Subcutaneous abdominal adipose tissue (tissue), 5 donors: ENCODE results near the gene A2M.

Source experiments
- H3K27ac ChIP-seq: one replicate; pipeline ENCODE4 v1.7.0; 2013; ENCODE audit warnings: low read depth, mild to moderate bottlenecking, inconsistent platforms, low read length, moderate library complexity
- H3K27me3 ChIP-seq, 5 donors: one replicate each; pipeline ENCODE4 v1.7.0; 2013; ENCODE audit warnings: low read length in 5 of 5, inconsistent platforms in 1 of 5; ENCODE audit not compliant: control insufficient read depth in 5 of 5, insufficient read depth in 4 of 5
- H3K36me3 ChIP-seq, 5 donors: one replicate each; pipeline ENCODE4 v1.7.0; 2013; ENCODE audit warnings: low read length in 5 of 5; ENCODE audit not compliant: control insufficient read depth in 5 of 5, insufficient read depth in 5 of 5
- H3K4me1 ChIP-seq, 5 donors: one replicate each; pipeline ENCODE4 v1.7.0; 2013; ENCODE audit warnings: low read length in 5 of 5, mild to moderate bottlenecking in 3 of 5, moderate library complexity in 1 of 5; ENCODE audit not compliant: control insufficient read depth in 5 of 5, insufficient read depth in 5 of 5
- H3K4me3 ChIP-seq, 5 donors: one replicate each; pipeline ENCODE4 v1.7.0; 2013; ENCODE audit warnings: low read length in 5 of 5, low read depth in 1 of 5
- H3K9ac ChIP-seq, 5 donors: one replicate each; pipeline ENCODE4 v1.7.0; 2013; ENCODE audit warnings: low read length in 5 of 5, mild to moderate bottlenecking in 4 of 5, moderate library complexity in 3 of 5
- H3K9me3 ChIP-seq, 5 donors: one replicate each; pipeline ENCODE4 v1.7.0; 2013; ENCODE audit warnings: low read length in 5 of 5; ENCODE audit not compliant: control insufficient read depth in 5 of 5
- donor health status: healthy.
- donor health status: healthy.
- donor health status: healthy.
- donor health status: healthy.
- donor health status: healthy.

The A2M gene

GRCh38 chr12:9066183-9066623 is 49.5 kb downstream of the A2M start:
- Histone ChIP-seq H3K27me3 (no peaks in the 10 kb centered on the region), H3K9me3 (no peaks in the 10 kb centered on the region), H3K36me3 (peaks cover 0 to 38% (median 19%) of the 10 kb centered on the region in 5 donors), H3K4me1 (peaks cover 0 to 21% (median 15%) of the 10 kb centered on the region in 5 donors), H3K4me3 (no peak overlapping the region), H3K9ac (no peak overlapping the region), H3K27ac (no peak overlapping the region)

GRCh38 chr12:9065607-9065856 is 50.2 kb downstream of the A2M start:
- H3K9me3 ChIP-seq = no peaks in the 10 kb centered on the region
- peaks cover 0 to 37% (median 19%) of the 10 kb centered on the region in 5 donors for H3K36me3 ChIP-seq
- H3K4me1 ChIP-seq = peaks cover 0 to 21% (median 15%) of the 10 kb centered on the region in 5 donors
- peak overlapping the region; percentile 63 to 92 (median 83) for H3K4me3 ChIP-seq
- peak overlapping the region; percentile 26 for H3K27ac ChIP-seq
- no peak overlapping the region for H3K9ac ChIP-seq
- no peaks in the 10 kb centered on the region for H3K27me3 ChIP-seq

- peaks cover 0 to 21% (median 15%) of the 10 kb centered on the region in 5 donors for H3K4me1 ChIP-seq
These were observed 50.7 kb downstream of the A2M start for GRCh38 chr12:9064815-9065606.

GRCh38 chr12:9064201-9064814 is 51.4 kb downstream of the A2M start:
- Histone ChIP-seq H3K27me3 (no peaks in the 10 kb centered on the region), H3K9ac (peak overlapping the region in 4 of 5 donors; percentile 91 to 97 (median 92)), H3K4me1 (peaks cover 0 to 21% (median 15%) of the 10 kb centered on the region in 5 donors), H3K9me3 (no peaks in the 10 kb centered on the region), H3K27ac (peak overlapping the region; percentile 86), H3K36me3 (peaks cover 0 to 28% (median 13%) of the 10 kb centered on the region in 5 donors), H3K4me3 (peak overlapping the region; percentile 50 to 92 (median 83))

More at GRCh38 chr12:9064815-9065606, 50.7 kb downstream of the A2M start:
- H3K27me3 ChIP-seq = no peaks in the 10 kb centered on the region
- H3K27ac ChIP-seq = peak overlapping the region; percentile 86
- no peaks in the 10 kb centered on the region for H3K9me3 ChIP-seq
- H3K9ac ChIP-seq = peak overlapping the region in 4 of 5 donors; percentile 91 to 97 (median 92)
- peaks cover 0 to 32% (median 17%) of the 10 kb centered on the region in 5 donors for H3K36me3 ChIP-seq
- peak overlapping the region; percentile 63 to 92 (median 83) for H3K4me3 ChIP-seq

GRCh38 chr12:9052610-9053009 is 63.1 kb downstream of the A2M start:
- Histone ChIP-seq H3K36me3 (no peaks in the 10 kb centered on the region), H3K9me3 (no peaks in the 10 kb centered on the region), H3K4me1 (peaks cover 0 to 10% (median 0%) of the 10 kb centered on the region in 5 donors), H3K9ac (no peak overlapping the region), H3K4me3 (no peak overlapping the region), H3K27ac (no peak overlapping the region), H3K27me3 (peaks cover 0 to 2% (median 0%) of the 10 kb centered on the region in 5 donors)

- H3K36me3 ChIP-seq = no peaks in the 10 kb centered on the region
- H3K27ac ChIP-seq = no peak overlapping the region
- no peak overlapping the region for H3K4me3 ChIP-seq
- H3K27me3 ChIP-seq = peaks cover 0 to 2% (median 0%) of the 10 kb centered on the region in 5 donors
- no peak overlapping the region for H3K9ac ChIP-seq
- H3K9me3 ChIP-seq = no peaks in the 10 kb centered on the region
- H3K4me1 ChIP-seq = peaks cover 0 to 10% (median 0%) of the 10 kb centered on the region in 5 donors
These were observed 64.6 kb downstream of the A2M start for GRCh38 chr12:9051158-9051550.

- Histone ChIP-seq H3K27ac (no peak overlapping the region), H3K4me1 (peaks cover 0 to 10% (median 0%) of the 10 kb centered on the region in 5 donors), H3K9me3 (no peaks in the 10 kb centered on the region), H3K4me3 (no peak overlapping the region), H3K36me3 (no peaks in the 10 kb centered on the region), H3K9ac (no peak overlapping the region), H3K27me3 (peaks cover 0 to 2% (median 0%) of the 10 kb centered on the region in 5 donors)
These were observed 65.1 kb downstream of the A2M start for GRCh38 chr12:9050521-9051157.

- no peak overlapping the region for H3K4me3 ChIP-seq
- no peak overlapping the region for H3K27ac ChIP-seq
- H3K27me3 ChIP-seq = peaks cover 0 to 2% (median 0%) of the 10 kb centered on the region in 5 donors
- H3K4me1 ChIP-seq = peaks cover 0 to 10% (median 0%) of the 10 kb centered on the region in 5 donors
- no peaks in the 10 kb centered on the region for H3K36me3 ChIP-seq
- H3K9me3 ChIP-seq = no peaks in the 10 kb centered on the region
- no peak overlapping the region for H3K9ac ChIP-seq
These were observed 66.1 kb downstream of the A2M start for GRCh38 chr12:9049520-9050133.

GRCh38 chr12:9048930-9049329 is 66.8 kb downstream of the A2M start:
- Histone ChIP-seq H3K27ac (no peak overlapping the region), H3K4me3 (no peak overlapping the region), H3K4me1 (peaks cover 0 to 10% (median 0%) of the 10 kb centered on the region in 5 donors), H3K36me3 (no peaks in the 10 kb centered on the region), H3K9ac (no peak overlapping the region), H3K27me3 (peaks cover 0 to 2% (median 0%) of the 10 kb centered on the region in 5 donors), H3K9me3 (no peaks in the 10 kb centered on the region)
